CD14-positive monocyte (primary cell): ENCODE measurements around the gene TRIM62. TPM values are rescaled to one million over a fixed set of nuclear protein-coding genes. Genes with fewer than 3 reads are reported as not detected.

Experiments used
- DNase-seq, 3 donors: peaks; one replicate each; pipeline ENCODE4 v3.0.0-alpha.2; 2011 to 2022
- H2AFZ ChIP-seq: 2 replicates; pipeline ENCODE4 v1.6.0; 2012; ENCODE audit warnings: mild to moderate bottlenecking, low read depth, low read length, inconsistent platforms; ENCODE audit not compliant: insufficient read depth, poor library complexity, severe bottlenecking
- H3K27ac ChIP-seq, 2 donors: 1 replicate in 1 of 2; 2 replicates in 1 of 2; pipeline ENCODE4 v1.5.1; 2012 to 2013; ENCODE audit warnings: low read length in 2 of 2, control low read depth in 1 of 2, inconsistent platforms in 1 of 2, low read depth in 1 of 2, mild to moderate bottlenecking in 1 of 2
- H3K27me3 ChIP-seq, 2 donors: one replicate each; pipeline versions ENCODE4 v1.6.0 to v1.6.1; 2011 to 2013; ENCODE audit warnings: low read length in 2 of 2; ENCODE audit not compliant: control insufficient read depth in 2 of 2, insufficient read depth in 2 of 2
- H3K36me3 ChIP-seq, 2 donors: replicated peaks in 1 of 2; 1 replicate in 1 of 2; 2 replicates in 1 of 2; pipeline versions ENCODE4 v1.5.1 to v1.6.1; 2012 to 2013; ENCODE audit warnings: low read length in 2 of 2, control low read depth in 1 of 2, inconsistent platforms in 1 of 2, mild to moderate bottlenecking in 1 of 2; ENCODE audit not compliant: insufficient read depth in 2 of 2, control insufficient read depth in 1 of 2
- H3K4me1 ChIP-seq, 2 donors: 1 replicate in 1 of 2; 2 replicates in 1 of 2; pipeline versions ENCODE4 v1.5.1 to v1.6.1; 2012 to 2013; ENCODE audit warnings: low read length in 2 of 2, control low read depth in 1 of 2, inconsistent platforms in 1 of 2, mild to moderate bottlenecking in 1 of 2, moderate library complexity in 1 of 2; ENCODE audit not compliant: insufficient read depth in 2 of 2, control insufficient read depth in 1 of 2
- H3K4me2 ChIP-seq: replicated peaks from 2 replicates; pipeline ENCODE3; 2012; ENCODE audit warnings: low read length, moderate library complexity, mild to moderate bottlenecking; ENCODE audit not compliant: poor library complexity, severe bottlenecking; ENCODE audit errors: extremely low read depth
- H3K4me3 ChIP-seq, 3 experiments: fragments of 200-600 bp in 1 of 3; sonication (generic) in 1 of 3; replicated peaks in 1 of 3; 1 replicate in 2 of 3; 2 replicates in 1 of 3; pipeline ENCODE4 v1.5.1; 2011 to 2013; ENCODE audit warnings: low read length in 3 of 3, mild to moderate bottlenecking in 3 of 3, control low read depth in 2 of 3, low read depth in 2 of 3, inconsistent platforms in 1 of 3, moderate library complexity in 1 of 3
- H3K79me2 ChIP-seq: 2 replicates; pipeline ENCODE4 v1.6.0; 2012; ENCODE audit warnings: mild to moderate bottlenecking, control low read depth, inconsistent platforms, low read length, moderate library complexity; ENCODE audit not compliant: insufficient read depth
- H3K9ac ChIP-seq: 2 replicates; pipeline ENCODE4 v1.6.0; 2017; ENCODE audit warnings: low read length, mild to moderate bottlenecking; ENCODE audit not compliant: insufficient read depth, poor library complexity, severe bottlenecking
- H3K9me3 ChIP-seq, 2 donors: replicated peaks in 1 of 2; 1 replicate in 1 of 2; 2 replicates in 1 of 2; pipeline versions ENCODE4 v1.5.1 to v1.6.1; 2012 to 2013; ENCODE audit warnings: low read length in 2 of 2, control low read depth in 1 of 2; ENCODE audit not compliant: control insufficient read depth in 1 of 2, insufficient read depth in 1 of 2
- H4K20me1 ChIP-seq: 2 replicates; pipeline ENCODE4 v1.6.0; 2012; ENCODE audit warnings: mild to moderate bottlenecking, low read length, control low read depth, moderate library complexity; ENCODE audit not compliant: insufficient read depth
- H3K27ac Mint-ChIP-seq, 7 donors: one replicate each; pipeline ENCODE4 v1.8.0; 2020; ENCODE audit warnings: mild to moderate bottlenecking in 7 of 7, mixed read lengths in 7 of 7, moderate library complexity in 6 of 7, inconsistent platforms in 2 of 7
- H3K27me3 Mint-ChIP-seq, 3 donors: one replicate each; pipeline ENCODE4 v1.8.0; 2021 to 2022; ENCODE audit warnings: low read depth in 3 of 3, mild to moderate bottlenecking in 3 of 3, mixed read lengths in 3 of 3, moderate library complexity in 3 of 3, inconsistent platforms in 1 of 3
- H3K36me3 Mint-ChIP-seq, 2 donors: one replicate each; pipeline ENCODE4 v1.8.0; 2020; ENCODE audit warnings: mixed read lengths in 2 of 2, inconsistent platforms in 1 of 2, mild to moderate bottlenecking in 1 of 2
- H3K4me1 Mint-ChIP-seq: one replicate; pipeline ENCODE4 v1.8.0; 2020; ENCODE audit warnings: mild to moderate bottlenecking, mixed read lengths
- H3K4me3 Mint-ChIP-seq, 2 donors: one replicate each; pipeline ENCODE4 v1.8.0; 2020; ENCODE audit warnings: mild to moderate bottlenecking in 2 of 2, mixed read lengths in 2 of 2, moderate library complexity in 1 of 2
- H3K9me3 Mint-ChIP-seq, 7 donors: one replicate each; pipeline ENCODE4 v1.8.0; 2020 to 2022; ENCODE audit warnings: mixed read lengths in 7 of 7, mild to moderate bottlenecking in 6 of 7, moderate library complexity in 6 of 7, inconsistent platforms in 2 of 7
- WGBS: methylation state at CpG from one replicate; pipeline ENCODE4 v1.1.5; 2013; ENCODE audit warnings: missing lambda C conversion rate; ENCODE audit not compliant: insufficient coverage; 5-methylcytosine and 5-hydroxymethylcytosine counted together
- intact Hi-C, 2 donors: fragments of 100-400 bp; cut with micrococcal nuclease; formaldehyde crosslinking; loops; one replicate each; pipeline versions ENCODE4 v1.15.0 to v1.15.1; 2023
- polyA plus RNA-seq, 3 donors: library from polyadenylated mRNA; depleted of rRNA in 1 of 3; unstranded in 2 of 3; stranded (reverse) in 1 of 3; fragments of 300-500 nt in 2 of 3; fragments of >200 nt in 1 of 3; fragmentation: Illumina TruSeq in 2 of 3; gene quantifications; 1 replicate in 2 of 3; 2 replicates in 1 of 3; pipeline ENCODE4 v1.2.3, GENCODE V29; 2012 to 2021
- TF ChIP-seq, protein P1 (sequence below): fragments of 200-600 bp; IDR thresholded peaks from one replicate; pipeline ENCODE4 v1.8.0; 2022; ENCODE audit warnings: antibody characterized with exemption, mild to moderate bottlenecking

The TRIM62 gene
- polyA plus RNA-seq, 3 donors: 1.7 to 8.1 (median 2.1) TPM

DNA sequence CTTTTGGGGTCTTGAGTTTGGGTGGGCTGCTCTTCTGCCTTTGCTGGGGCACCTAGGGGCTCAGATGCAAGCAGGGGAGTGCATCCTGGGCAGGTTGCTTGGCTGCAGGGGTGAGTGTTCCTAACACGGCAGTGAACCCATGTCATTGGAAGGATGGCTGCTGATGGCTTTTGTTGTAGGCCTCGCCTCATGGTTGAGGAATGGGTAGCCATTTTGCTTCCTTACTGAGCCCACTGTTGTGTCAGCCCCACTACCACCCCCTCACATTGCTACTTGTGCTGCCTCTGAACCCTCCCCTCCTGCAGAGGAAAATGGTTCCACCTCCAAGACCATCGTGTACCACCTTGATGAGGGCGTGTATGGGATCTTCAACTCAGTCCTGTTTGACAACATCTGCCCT lies 84.1 kb downstream of the TRIM62 start:
- Mint-ChIP-seq H3K9me3 (no peaks in the 10 kb centered on the region), H3K36me3 (no peaks in the 10 kb centered on the region), H3K27me3 (peaks cover 2 to 6% (median 4%) of the 10 kb centered on the region in 3 donors), H3K27ac (no peak overlapping the region), H3K4me3 (no peak overlapping the region), H3K4me1 (peaks cover 26% of the 10 kb centered on the region)
- H2AFZ ChIP-seq: no peak overlapping the region
- no peaks in the 10 kb centered on the region for H4K20me1 ChIP-seq
- TF ChIP-seq, protein P1, sequence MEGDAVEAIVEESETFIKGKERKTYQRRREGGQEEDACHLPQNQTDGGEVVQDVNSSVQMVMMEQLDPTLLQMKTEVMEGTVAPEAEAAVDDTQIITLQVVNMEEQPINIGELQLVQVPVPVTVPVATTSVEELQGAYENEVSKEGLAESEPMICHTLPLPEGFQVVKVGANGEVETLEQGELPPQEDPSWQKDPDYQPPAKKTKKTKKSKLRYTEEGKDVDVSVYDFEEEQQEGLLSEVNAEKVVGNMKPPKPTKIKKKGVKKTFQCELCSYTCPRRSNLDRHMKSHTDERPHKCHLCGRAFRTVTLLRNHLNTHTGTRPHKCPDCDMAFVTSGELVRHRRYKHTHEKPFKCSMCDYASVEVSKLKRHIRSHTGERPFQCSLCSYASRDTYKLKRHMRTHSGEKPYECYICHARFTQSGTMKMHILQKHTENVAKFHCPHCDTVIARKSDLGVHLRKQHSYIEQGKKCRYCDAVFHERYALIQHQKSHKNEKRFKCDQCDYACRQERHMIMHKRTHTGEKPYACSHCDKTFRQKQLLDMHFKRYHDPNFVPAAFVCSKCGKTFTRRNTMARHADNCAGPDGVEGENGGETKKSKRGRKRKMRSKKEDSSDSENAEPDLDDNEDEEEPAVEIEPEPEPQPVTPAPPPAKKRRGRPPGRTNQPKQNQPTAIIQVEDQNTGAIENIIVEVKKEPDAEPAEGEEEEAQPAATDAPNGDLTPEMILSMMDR: no peak
- DNase-seq: no peak
- H3K4me1 ChIP-seq: peaks cover 11 to 18% of the 10 kb centered on the region in 2 donors
- whole genome bisulfite sequencing: 100% methylated on average over 1 of the region's 4 CpGs
- H3K27me3 ChIP-seq: no peaks in the 10 kb centered on the region
- H3K79me2 ChIP-seq: no peaks in the 10 kb centered on the region
- H3K4me3 ChIP-seq: no peak overlapping the region
- H3K36me3 ChIP-seq: no peaks in the 10 kb centered on the region
- intact Hi-C loops: loop anchor here in 1 of 2 donors (10.0 kb wide), 1 partner anchor 517 kb away; no protein-coding TSS in a partner anchor
- no peak overlapping the region for H3K9ac ChIP-seq
- H3K9me3 ChIP-seq: no peaks in the 10 kb centered on the region
- H3K27ac ChIP-seq: no peak overlapping the region
- H3K4me2 ChIP-seq: no peak overlapping the region

DNA sequence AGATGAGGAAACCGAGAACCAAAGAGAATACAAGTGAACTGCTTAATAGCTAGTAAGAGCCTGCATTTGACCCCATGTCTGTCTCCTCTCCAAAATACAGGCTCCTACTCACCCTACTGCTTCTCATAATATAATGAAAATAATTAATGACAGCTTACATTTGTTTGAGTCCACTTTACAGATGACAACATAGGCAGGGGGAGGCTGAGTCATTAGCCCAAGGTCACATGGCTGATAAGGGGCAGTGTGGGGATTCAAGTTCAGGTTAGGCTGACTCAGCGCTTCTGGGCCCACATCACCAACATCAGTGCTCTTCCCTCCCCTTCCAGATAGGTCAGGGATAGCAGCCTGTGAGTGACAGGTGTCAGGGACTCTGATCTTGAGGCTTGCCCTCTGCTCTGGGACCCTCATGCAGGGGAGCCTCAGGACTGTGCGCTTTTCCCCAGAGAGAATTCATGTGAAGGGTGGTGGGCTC lies 84.7 kb downstream of the TRIM62 start:
- Histone ChIP-seq H3K4me1 (peaks cover 11 to 18% of the 10 kb centered on the region in 2 donors), H3K36me3 (no peaks in the 10 kb centered on the region), H4K20me1 (no peaks in the 10 kb centered on the region), H3K27ac (no peak overlapping the region), H3K4me2 (no peak overlapping the region), H3K79me2 (no peaks in the 10 kb centered on the region), H3K9ac (no peak overlapping the region), H2AFZ (no peak overlapping the region), H3K4me3 (no peak overlapping the region), H3K27me3 (no peaks in the 10 kb centered on the region), H3K9me3 (no peaks in the 10 kb centered on the region)
- no peak overlapping the region for H3K4me3 Mint-ChIP-seq
- H3K4me1 Mint-ChIP-seq: peaks cover 26% of the 10 kb centered on the region
- DNase-seq: no peak
- H3K36me3 Mint-ChIP-seq: no peaks in the 10 kb centered on the region
- peaks cover 2 to 6% (median 4%) of the 10 kb centered on the region in 3 donors for H3K27me3 Mint-ChIP-seq
- intact Hi-C loops: loop anchor here in 1 of 2 donors (10.0 kb wide), 1 partner anchor 518 kb away; no protein-coding TSS in a partner anchor
- WGBS: 100% methylated on average over 1 of the region's 3 CpGs
- no peaks in the 10 kb centered on the region for H3K9me3 Mint-ChIP-seq
- no peak overlapping the region for H3K27ac Mint-ChIP-seq
- TF ChIP-seq, protein P1: no peak
